Activated CD4-positive, alpha-beta T cell treated with anti-CD3 and anti-CD28 coated beads, Interleukin-2, amount 10 ng/mL, durations not matched to agents 24 days and 14 days (primary cell): Measurements from ENCODE around the gene TRAP1. TPM values are rescaled to one million over a fixed set of nuclear protein-coding genes. Genes with fewer than 3 reads are reported as not detected.

Experiments used
- DNase-seq: peaks from one replicate; pipeline ENCODE4 v3.0.0; 2022
- H3K27ac Mint-ChIP-seq: one replicate; pipeline ENCODE4 v1.8.0; 2022; ENCODE audit warnings: mild to moderate bottlenecking, mixed read lengths
- H3K27me3 Mint-ChIP-seq: one replicate; pipeline ENCODE4 v1.8.0; 2022; ENCODE audit warnings: mixed read lengths
- H3K36me3 Mint-ChIP-seq: one replicate; pipeline ENCODE4 v1.8.0; 2022; ENCODE audit warnings: low read depth, mild to moderate bottlenecking, mixed read lengths
- H3K4me1 Mint-ChIP-seq: one replicate; pipeline ENCODE4 v1.8.0; 2021; ENCODE audit warnings: mixed read lengths
- H3K4me3 Mint-ChIP-seq: one replicate; pipeline ENCODE4 v1.8.0; 2022; ENCODE audit warnings: mild to moderate bottlenecking, moderate library complexity, mixed read lengths
- H3K9me3 Mint-ChIP-seq: one replicate; pipeline ENCODE4 v1.8.0; 2021; ENCODE audit warnings: mixed read lengths
- intact Hi-C: fragments of 100-400 bp; cut with micrococcal nuclease; formaldehyde crosslinking; loops from one replicate; pipeline ENCODE4 v1.15.1; 2023
- total RNA-seq: library from RNA; stranded (reverse); gene quantifications from 2 replicates; pipeline ENCODE4 v1.2.3, GENCODE V29; 2022

Gene TRAP1
- total RNA-seq, 1 donor from 2014 or later = 421 TPM

- Mint-ChIP-seq H3K27me3 (no peaks in the 10 kb centered on the region), H3K4me1 (peaks cover 31% of the 10 kb centered on the region), H3K27ac (no peak overlapping the region), H3K36me3 (peaks cover 22% of the 10 kb centered on the region), H3K9me3 (no peaks in the 10 kb centered on the region), H3K4me3 (no peak overlapping the region)
- no peak for DNase-seq
- intact Hi-C loops = no loop called here
These were observed 109.3 kb downstream of the TRAP1 start for GRCh38 chr16:3608069-3608468.

Other genes starting within 250 kb of the TRAP1 start
- not detected in 2 replicates for gene C16orf90, start 222.0 kb downstream of the TRAP1 start, total RNA-seq
- 19.6 and 22.5 TPM in 2 replicates for gene CLUAP1, start 216.5 kb downstream of the TRAP1 start, total RNA-seq
- 19.1 and 22.1 TPM in 2 replicates for gene NLRC3, start 140.1 kb downstream of the TRAP1 start, total RNA-seq
- gene SLX4, start 105.9 kb downstream of the TRAP1 start, total RNA-seq = 10.6 and 10.9 TPM in 2 replicates
- 11.0 and 11.6 TPM in 2 replicates for gene DNASE1, start 62.8 kb downstream of the TRAP1 start, total RNA-seq
- 42.3 and 45.3 TPM in 2 replicates for gene CREBBP, start 163.2 kb upstream of the TRAP1 start, total RNA-seq